ENCODE results near the gene HSBP1L1.

GRCh38 chr18:80009661-80010550, 45.5 kb downstream of the HSBP1L1 start:
- no peak for TF ChIP-seq CTCF (IDR thresholded peaks at IDR 0.05)
- TF ChIP-seq EP300 (IDR thresholded peaks at IDR 0.05) = no peak
- no peak for TF ChIP-seq POLR2A (IDR thresholded peaks at IDR 0.05)
